Heart left ventricle (tissue), 16 donors: ENCODE measurements around the gene TGFBR3. TPM values are rescaled to one million over a fixed set of nuclear protein-coding genes. Genes with fewer than 3 reads are reported as not detected.

Source experiments
- ATAC-seq, 4 donors: fragments of 200-7000 bp; cut with Tn5 transposase; one replicate each; pipeline ENCODE4 v1.9.1; 2020 to 2022; ENCODE audit warnings: moderate library complexity in 4 of 4, mild to moderate bottlenecking in 3 of 4, moderate number of reproducible peaks in 1 of 4
- DNase-seq, 5 donors: peaks; one replicate each; pipeline ENCODE4 v3.0.0-alpha.2; 2020
- H3K27ac ChIP-seq, 12 donors: fragments of 200-600 bp; sonication (generic) in 4 of 12; one replicate each; pipeline versions ENCODE4 v1.5.0 to v1.8.0; 2016 to 2022; ENCODE audit warnings: mild to moderate bottlenecking in 2 of 12
- H3K27me3 ChIP-seq, 9 donors: fragments of 200-600 bp; sonication (generic) in 2 of 9; one replicate each; pipeline versions ENCODE4 v1.5.1 to v1.8.0; 2016 to 2022; ENCODE audit warnings: mild to moderate bottlenecking in 3 of 9
- H3K36me3 ChIP-seq, 9 donors: fragments of 200-600 bp; sonication (generic) in 2 of 9; one replicate each; pipeline versions ENCODE4 v1.5.0 to v1.8.0; 2018 to 2022; ENCODE audit warnings: mild to moderate bottlenecking in 2 of 9
- H3K4me1 ChIP-seq, 12 donors: fragments of 200-600 bp; sonication (generic) in 4 of 12; one replicate each; pipeline versions ENCODE4 v1.5.0 to v1.8.0; 2016 to 2022; ENCODE audit warnings: mild to moderate bottlenecking in 3 of 12
- H3K4me3 ChIP-seq, 12 donors: fragments of 200-600 bp; sonication (generic) in 4 of 12; one replicate each; pipeline versions ENCODE4 v1.5.0 to v1.8.0; 2017 to 2022; ENCODE audit warnings: mild to moderate bottlenecking in 9 of 12, moderate library complexity in 4 of 12
- H3K9me3 ChIP-seq, 12 donors: fragments of 200-600 bp; sonication (generic) in 4 of 12; one replicate each; pipeline versions ENCODE4 v1.5.0 to v1.8.0; 2016 to 2022; ENCODE audit warnings: mild to moderate bottlenecking in 1 of 12
- CTCF ChIP-seq, 12 donors: fragments of 200-600 bp; sonication (generic) in 4 of 12; IDR thresholded peaks; one replicate each; pipeline versions ENCODE4 v1.5.0 to v1.8.0; 2018 to 2022; ENCODE audit warnings: antibody characterized with exemption in 12 of 12, mild to moderate bottlenecking in 5 of 12
- POLR2A ChIP-seq, 2 donors: fragments of 450-650 bp; IDR thresholded peaks; one replicate each; pipeline ENCODE4 v1.6.1; 2017; ENCODE audit warnings: antibody characterized with exemption in 2 of 2, mild to moderate bottlenecking in 2 of 2, moderate library complexity in 2 of 2
- WGBS, 4 donors: extraction: QIAGEN DNeasy Blood & Tissue Kit in 2 of 4; methylation state at CpG; one replicate each; pipeline versions ENCODE4 v1.1.5 to v1.1.7; 2013 to 2018; 5-methylcytosine and 5-hydroxymethylcytosine counted together
- intact Hi-C, 10 donors: fragments of 100-400 bp; cut with DNase I; formaldehyde crosslinking; loops; one replicate each; pipeline versions ENCODE4 v1.11.1 to v1.14.2; 2022
- polyA plus RNA-seq, 2 donors: library from polyadenylated mRNA; stranded (reverse); fragments of 200-250 nt; gene quantifications; one replicate each; pipeline ENCODE4 v1.2.3, GENCODE V29; 2013
- total RNA-seq, 9 donors: library from RNA; depleted of rRNA in 2 of 9; stranded (reverse); fragments of >200 nt in 2 of 9; fragmentation: NEBNext Ultra II Directional in 3 of 9; extraction: Animal tissue kit (Norgen Biotek cat#: 25700) in 3 of 9; gene quantifications; one replicate each; pipeline versions ENCODE4 v1.1.0 to v1.2.4, GENCODE V29; 2016 to 2023
- donor health status: ischemic (EF 13 %, LVEDD 7.1; RV severe dilation, severe dysfunction).
- donor health status: healthy with polysubstance abuse.
- donor health status: DM: no; HTN: yes; CAD: no.
- donor health status: DM: no; HTN: no; CAD: no.
- donor health status: ischemic (EF 25% LVEDD 6.9; RV normal size, moderate dysfunction).
- donor health status: ischemic (EF 25% LVEDD 5.7; RV mildly dilated, moderate dysfunction).
- donor health status: healthy.
- donor health status: DM: yes; HTN: yes; CAD: no.
- donor health status: ischemic (EF 35%, LVEDD 5.7; RV mildly dilated, moderate dysfunction).
- donor health status: nonischemic (EF 11% LVEDD 7.7; RV severe dilation, severe dysfunction).
- donor health status: DM: yes; HTN: yes; CAD: no.
- donor health status: PGD.
- donor health status: ischemic (EF 29% LVEDD 5.4; RV normal size, mild dysfunction).
- donor health status: nonischemic (EF 23%, LVEDD 6.1; RV moderate dilation, normal function).

The TGFBR3 gene
- total and polyA plus RNA-seq, 11 donors, result 6.9 to 51.8 (median 22.7) TPM

GRCh38 chr1:91777196-91777595 lies 108.8 kb downstream of the TGFBR3 start:
- Histone ChIP-seq H3K27me3 (no peaks in the 10 kb centered on the region), H3K9me3 (no peaks in the 10 kb centered on the region), H3K36me3 (no peaks in the 10 kb centered on the region), H3K4me3 (no peak overlapping the region), H3K27ac (no peak overlapping the region), H3K4me1 (peaks cover 0 to 32% (median 13%) of the 10 kb centered on the region in 12 donors)
- WGBS, 4 donors, result 46 to 61% (median 60%) methylated on average over 1 of the region's 1 CpG
- intact Hi-C loops, result no loop called here
- no peak for TF ChIP-seq POLR2A (IDR thresholded peaks at IDR 0.05)
- TF ChIP-seq CTCF (IDR thresholded peaks at IDR 0.05), result no peak
- DNase-seq (no peak), ATAC-seq (no peak)

GRCh38 chr1:91776068-91776794 lies 109.7 kb downstream of the TGFBR3 start:
- H3K27me3 ChIP-seq, result no peaks in the 10 kb centered on the region
- no peak for TF ChIP-seq CTCF (IDR thresholded peaks at IDR 0.05)
- no peak for TF ChIP-seq POLR2A (IDR thresholded peaks at IDR 0.05)
- H3K4me3 ChIP-seq, result no peak overlapping the region
- H3K27ac ChIP-seq, result no peak overlapping the region
- H3K36me3 ChIP-seq, result no peaks in the 10 kb centered on the region
- DNase-seq (no peak), ATAC-seq (no peak)
- no peaks in the 10 kb centered on the region for H3K9me3 ChIP-seq
- WGBS, 4 donors, result 46 to 100% (median 63%) methylated on average over 3 of the region's 3 CpGs
- H3K4me1 ChIP-seq, result peaks cover 0 to 24% (median 5%) of the 10 kb centered on the region in 12 donors
- intact Hi-C loops, result no loop called here

GRCh38 chr1:91775227-91775626 lies 110.7 kb downstream of the TGFBR3 start:
- H3K27me3 ChIP-seq, result no peaks in the 10 kb centered on the region
- intact Hi-C loops, result no loop called here
- no peak for ATAC-seq
- DNase-seq, result no peak
- no peak for TF ChIP-seq POLR2A (IDR thresholded peaks at IDR 0.05)
- no peak for TF ChIP-seq CTCF (IDR thresholded peaks at IDR 0.05)
- no peaks in the 10 kb centered on the region for H3K36me3 ChIP-seq
- H3K27ac ChIP-seq, result no peak overlapping the region
- no peak overlapping the region for H3K4me3 ChIP-seq
- WGBS, 4 donors, result 94 to 99% (median 96%) methylated on average over 6 of the region's 6 CpGs
- peaks cover 0 to 24% (median 4%) of the 10 kb centered on the region in 12 donors for H3K4me1 ChIP-seq
- no peaks in the 10 kb centered on the region for H3K9me3 ChIP-seq

GRCh38 chr1:91774520-91775203 lies 111.3 kb downstream of the TGFBR3 start:
- intact Hi-C loops, result no loop called here
- Histone ChIP-seq H3K4me1 (peaks cover 0 to 27% (median 6%) of the 10 kb centered on the region in 12 donors), H3K27ac (no peak overlapping the region), H3K27me3 (no peaks in the 10 kb centered on the region), H3K4me3 (no peak overlapping the region), H3K36me3 (no peaks in the 10 kb centered on the region), H3K9me3 (no peaks in the 10 kb centered on the region)
- DNase-seq, result no peak
- ATAC-seq, result no peak
- WGBS, 4 donors, result 62 to 95% (median 77%) methylated on average over 7 of the region's 7 CpGs
- TF ChIP-seq POLR2A (IDR thresholded peaks at IDR 0.05), result no peak
- TF ChIP-seq CTCF (IDR thresholded peaks at IDR 0.05), result no peak
